Activated T-cell treated with anti-CD3 and anti-CD28 coated beads, Interleukin-2, amount 50 U/mL, for 4 hours (primary cell): ENCODE measurements around the gene EIF1. TPM values are rescaled to one million over a fixed set of nuclear protein-coding genes. Genes with fewer than 3 reads are reported as not detected.

ENCODE experiments used
- ATAC-seq, 2 donors: fragments of 200-7000 bp; cut with Tn5 transposase; one replicate each; pipeline ENCODE4 v1.10.0; 2021
- DNase-seq: peaks from one replicate; pipeline ENCODE4 v3.0.0-alpha.2; 2020
- H3K27me3 Mint-ChIP-seq: one replicate; pipeline ENCODE4 v1.8.0; 2021; ENCODE audit warnings: low read depth, mixed read lengths
- H3K36me3 Mint-ChIP-seq: one replicate; pipeline ENCODE4 v1.8.0; 2022; ENCODE audit warnings: mixed read lengths; ENCODE audit not compliant: insufficient read depth
- H3K4me1 Mint-ChIP-seq: one replicate; pipeline ENCODE4 v1.8.0; 2021; ENCODE audit warnings: low read depth, mixed read lengths
- H3K4me3 Mint-ChIP-seq: one replicate; pipeline ENCODE4 v1.8.0; 2021; ENCODE audit warnings: mild to moderate bottlenecking, moderate library complexity, mixed read lengths
- H3K9me3 Mint-ChIP-seq: one replicate; pipeline ENCODE4 v1.8.0; 2021; ENCODE audit warnings: mixed read lengths
- total RNA-seq, 3 donors: library from RNA; stranded (reverse); gene quantifications; one replicate each; pipeline ENCODE4 v1.2.1, GENCODE V29; 2021

Gene EIF1
- total RNA-seq, 3 donors from 2014 or later, result 1,373 to 1,742 (median 1,506) TPM

- DNase-seq (no peak), ATAC-seq (no peak)
- H3K4me3 Mint-ChIP-seq, result no peak overlapping the region
- no peaks in the 10 kb centered on the region for H3K4me1 Mint-ChIP-seq
- no peaks in the 10 kb centered on the region for H3K9me3 Mint-ChIP-seq
- peaks cover 13% of the 10 kb centered on the region for H3K27me3 Mint-ChIP-seq
- H3K36me3 Mint-ChIP-seq, result no peaks in the 10 kb centered on the region
These were observed 36.4 kb downstream of the EIF1 start for GRCh38 chr17:41725134-41725533.

- DNase-seq, result no peak
- H3K27me3 Mint-ChIP-seq, result peaks cover 27% of the 10 kb centered on the region
- H3K9me3 Mint-ChIP-seq, result no peaks in the 10 kb centered on the region
- no peaks in the 10 kb centered on the region for H3K4me1 Mint-ChIP-seq
- ATAC-seq, result no peak
- no peak overlapping the region for H3K4me3 Mint-ChIP-seq
- no peaks in the 10 kb centered on the region for H3K36me3 Mint-ChIP-seq
These were observed 39.4 kb downstream of the EIF1 start for GRCh38 chr17:41728056-41728455.

- Mint-ChIP-seq H3K36me3 (no peaks in the 10 kb centered on the region), H3K4me1 (peaks cover 6% of the 10 kb centered on the region), H3K4me3 (no peak overlapping the region), H3K9me3 (no peaks in the 10 kb centered on the region), H3K27me3 (peaks cover 27% of the 10 kb centered on the region)
- ATAC-seq (no peak), DNase-seq (no peak)
These were observed 41.8 kb downstream of the EIF1 start for GRCh38 chr17:41730479-41730878.

GRCh38 chr17:41731836-41732235 lies 43.2 kb downstream of the EIF1 start:
- Mint-ChIP-seq H3K36me3 (no peaks in the 10 kb centered on the region), H3K4me1 (peaks cover 7% of the 10 kb centered on the region), H3K4me3 (no peak overlapping the region), H3K27me3 (peaks cover 41% of the 10 kb centered on the region), H3K9me3 (no peaks in the 10 kb centered on the region)
- no peak for ATAC-seq
- DNase-seq, result no peak

GRCh38 chr17:41733348-41734138 lies 44.9 kb downstream of the EIF1 start:
- Mint-ChIP-seq H3K9me3 (no peaks in the 10 kb centered on the region), H3K4me3 (no peak overlapping the region), H3K36me3 (no peaks in the 10 kb centered on the region), H3K27me3 (peaks cover 52% of the 10 kb centered on the region), H3K4me1 (peaks cover 7% of the 10 kb centered on the region)
- no peak for DNase-seq
- ATAC-seq, result peak in 1 of 2 donors; percentile 15

DNA sequence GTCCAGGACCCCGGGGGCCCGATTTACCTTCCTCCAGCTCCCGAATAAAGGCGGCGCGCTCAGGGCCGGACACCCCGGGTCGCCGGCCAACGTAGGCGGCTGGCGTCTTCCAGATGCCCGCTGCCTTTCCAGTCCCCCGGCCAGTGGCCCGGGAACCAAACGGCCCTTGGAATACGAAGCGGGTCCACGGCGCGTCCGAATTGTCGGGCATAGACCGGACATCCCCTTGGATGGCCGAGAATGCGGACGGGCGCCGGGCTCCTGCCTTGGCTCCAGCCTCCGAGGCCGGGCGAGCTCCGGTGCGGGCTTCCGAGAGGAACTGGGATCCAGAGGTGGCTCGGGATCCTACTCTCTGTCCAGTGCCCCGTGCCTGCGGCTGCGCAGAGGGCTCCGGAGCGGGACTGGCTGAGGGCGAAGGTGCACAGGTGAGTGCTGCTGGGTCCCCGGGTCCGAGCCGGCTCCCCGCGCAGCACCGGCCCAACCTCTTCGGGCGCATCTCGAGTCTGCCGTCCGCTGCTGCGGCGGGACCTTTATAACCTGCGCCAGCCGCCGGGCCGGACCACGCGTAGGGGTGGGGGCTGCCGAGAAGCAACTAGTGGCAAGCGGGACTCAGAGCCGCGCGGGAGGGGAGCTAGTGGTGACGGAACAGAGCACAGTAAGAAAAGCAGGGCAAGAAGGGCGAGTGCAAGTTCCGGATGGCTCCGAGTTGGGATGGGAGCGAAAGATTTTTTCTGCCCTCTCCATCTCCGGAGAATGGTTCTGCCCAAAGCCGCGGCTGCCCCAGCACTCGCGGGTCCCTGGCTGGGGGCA lies 45.7 kb downstream of the EIF1 start, which contains the start of gene HAP1:
Gene HAP1 (minus strand): TSS at position 505 of the 810 bp plus-strand sequence. CDS start 9 bp downstream, at position 496.
- Mint-ChIP-seq H3K9me3 (no peaks in the 10 kb centered on the region), H3K4me1 (peaks cover 7% of the 10 kb centered on the region), H3K27me3 (peaks cover 52% of the 10 kb centered on the region), H3K36me3 (no peaks in the 10 kb centered on the region), H3K4me3 (no peak within 1 kb of the TSS)
- ATAC-seq (peak; percentile 7 to 10), DNase-seq (no peak)

DNA sequence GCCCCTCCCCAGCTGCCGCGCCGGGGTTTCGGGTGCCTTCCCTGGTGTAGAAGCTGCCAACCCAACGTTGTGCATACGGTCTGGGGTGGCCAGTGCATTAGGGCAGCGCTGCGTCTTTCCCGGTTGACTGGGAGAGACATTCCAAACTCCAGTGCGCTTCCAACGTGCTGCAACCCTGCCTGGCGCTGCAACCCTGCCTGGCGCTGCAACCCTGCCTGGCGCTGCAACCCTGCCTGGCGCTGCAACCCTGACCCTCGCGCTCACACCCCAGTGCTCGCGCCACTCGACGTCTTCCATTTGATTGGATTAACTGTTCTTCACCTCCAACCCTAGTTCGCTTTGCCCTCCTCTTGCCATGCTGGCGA lies 46.2 kb downstream of the EIF1 start:
- no peak for ATAC-seq
- no peaks in the 10 kb centered on the region for H3K36me3 Mint-ChIP-seq
- peaks cover 7% of the 10 kb centered on the region for H3K4me1 Mint-ChIP-seq
- DNase-seq, result no peak
- H3K4me3 Mint-ChIP-seq, result no peak overlapping the region
- peaks cover 52% of the 10 kb centered on the region for H3K27me3 Mint-ChIP-seq
- H3K9me3 Mint-ChIP-seq, result no peaks in the 10 kb centered on the region

DNA sequence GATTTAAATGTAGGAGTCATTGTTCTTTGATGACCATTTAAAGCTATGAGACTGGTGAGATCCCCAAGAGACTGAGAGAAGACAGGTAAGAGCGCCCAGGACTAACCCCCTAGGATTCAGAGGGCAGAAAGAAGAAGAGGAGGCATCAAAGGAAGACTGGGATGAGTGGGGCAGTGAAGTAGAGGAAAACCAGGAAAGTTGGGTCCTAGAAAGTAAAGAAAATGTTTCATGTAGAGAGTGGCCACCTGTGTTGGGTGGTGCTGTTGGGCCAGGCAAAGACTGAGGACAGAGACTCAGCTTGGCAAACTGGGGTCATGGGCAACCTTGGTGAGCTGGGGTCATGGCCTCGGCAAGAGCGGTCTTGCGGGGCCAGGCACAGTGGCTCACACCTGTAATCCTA lies 47.1 kb downstream of the EIF1 start:
- ATAC-seq, result no peak
- no peaks in the 10 kb centered on the region for H3K9me3 Mint-ChIP-seq
- H3K27me3 Mint-ChIP-seq, result peaks cover 50% of the 10 kb centered on the region
- peaks cover 7% of the 10 kb centered on the region for H3K4me1 Mint-ChIP-seq
- no peak overlapping the region for H3K4me3 Mint-ChIP-seq
- DNase-seq, result no peak
- H3K36me3 Mint-ChIP-seq, result no peaks in the 10 kb centered on the region

DNA sequence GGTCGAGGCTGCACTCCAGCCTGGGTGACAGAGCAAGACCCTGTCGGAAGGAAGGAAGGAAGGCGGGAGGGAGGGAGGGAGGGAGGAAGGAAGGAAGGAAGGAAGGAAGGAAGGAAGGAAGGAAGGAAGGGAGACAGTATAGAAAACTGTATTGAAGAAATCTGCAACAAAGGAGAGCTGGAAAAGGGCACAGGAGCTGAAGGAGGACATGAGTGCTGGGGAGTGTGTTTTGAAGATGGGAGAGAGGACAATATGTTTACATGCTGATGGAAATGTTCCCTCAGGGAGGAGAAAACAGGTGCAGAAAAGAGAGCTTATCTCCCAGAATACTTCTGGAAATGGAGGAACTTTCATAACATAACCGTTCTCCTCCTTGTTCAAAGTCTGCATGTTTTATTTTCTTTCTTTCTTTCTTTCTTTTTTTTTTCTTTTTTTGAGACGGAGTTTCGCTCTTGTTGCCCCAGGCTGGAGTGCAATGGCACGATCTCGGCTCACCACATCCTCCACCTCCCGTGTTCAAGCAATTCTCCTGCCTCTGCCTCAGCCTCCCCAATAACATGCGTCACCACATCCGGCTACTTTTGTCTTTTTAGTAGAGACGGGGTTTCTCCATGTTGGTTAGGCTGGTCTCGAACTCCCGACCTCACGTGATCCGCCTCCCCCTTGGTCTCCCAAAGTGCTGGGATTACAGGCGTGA lies 48.4 kb downstream of the EIF1 start:
- ATAC-seq, result no peak
- Mint-ChIP-seq H3K9me3 (no peaks in the 10 kb centered on the region), H3K36me3 (no peaks in the 10 kb centered on the region), H3K4me1 (peaks cover 7% of the 10 kb centered on the region), H3K27me3 (peaks cover 42% of the 10 kb centered on the region), H3K4me3 (no peak overlapping the region)
- no peak for DNase-seq

DNA sequence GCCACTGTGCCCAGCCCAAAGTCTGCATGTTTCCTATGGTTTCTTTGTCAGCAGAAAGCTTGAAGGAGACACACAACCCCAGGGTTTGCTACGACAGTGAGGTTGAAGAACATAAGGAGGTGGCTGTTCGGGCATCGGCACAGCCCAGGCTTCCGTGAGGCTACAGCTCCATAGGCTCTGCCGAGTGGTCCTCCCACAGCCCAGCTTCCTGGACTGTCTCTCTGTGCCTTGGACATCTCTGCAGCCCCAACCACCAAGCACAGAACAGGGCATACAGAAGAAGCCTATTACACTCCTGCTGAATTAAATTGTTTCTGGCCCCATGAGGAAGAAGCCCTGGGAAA lies 49.0 kb downstream of the EIF1 start:
- H3K27me3 Mint-ChIP-seq, result peaks cover 37% of the 10 kb centered on the region
- H3K36me3 Mint-ChIP-seq, result no peaks in the 10 kb centered on the region
- no peak for DNase-seq
- H3K4me1 Mint-ChIP-seq, result peaks cover 7% of the 10 kb centered on the region
- H3K4me3 Mint-ChIP-seq, result no peak overlapping the region
- no peaks in the 10 kb centered on the region for H3K9me3 Mint-ChIP-seq
- peak; percentile 4 to 16 for ATAC-seq

DNA sequence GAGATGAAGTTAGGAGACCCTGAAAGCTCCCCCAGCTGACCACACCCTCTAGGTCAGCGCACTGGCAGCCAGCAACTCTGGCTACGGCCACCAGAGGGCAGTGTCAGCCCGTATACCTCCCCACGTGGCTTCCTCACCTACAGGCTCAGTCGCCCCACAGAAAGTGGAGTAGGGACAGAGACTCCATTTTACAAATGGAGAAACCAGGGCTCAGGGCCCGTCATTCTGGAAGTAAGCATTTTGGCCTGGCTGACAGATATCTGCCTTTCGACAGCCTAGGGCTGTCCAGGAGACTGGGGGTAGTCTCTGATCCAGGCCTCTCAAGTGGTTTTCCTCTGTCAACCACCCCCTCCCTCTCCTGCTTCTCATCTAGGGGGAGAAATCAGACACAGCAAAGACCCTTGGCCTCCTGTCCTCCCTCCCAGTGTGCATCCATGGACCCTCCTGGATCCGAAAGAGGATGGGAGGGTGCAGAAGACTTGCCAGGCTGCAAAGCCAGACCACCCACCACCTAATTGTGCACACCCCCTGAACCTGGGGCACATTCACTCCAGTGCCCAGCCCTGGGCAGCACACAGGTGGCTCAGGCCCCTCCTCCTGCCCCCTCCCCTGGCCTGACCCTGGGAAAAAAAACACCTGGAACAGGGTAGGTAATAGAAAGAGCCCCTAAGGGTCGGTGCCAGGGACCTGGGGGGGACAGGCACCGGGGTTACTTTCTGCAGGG lies 49.6 kb downstream of the EIF1 start:
- Mint-ChIP-seq H3K4me3 (no peak overlapping the region), H3K27me3 (peaks cover 35% of the 10 kb centered on the region), H3K9me3 (no peaks in the 10 kb centered on the region), H3K4me1 (peaks cover 7% of the 10 kb centered on the region), H3K36me3 (no peaks in the 10 kb centered on the region)
- DNase-seq (peak; percentile 78), ATAC-seq (peak; percentile 91 to 96)

GRCh38 chr17:41738801-41739112 lies 50.1 kb downstream of the EIF1 start:
- no peak overlapping the region for H3K4me3 Mint-ChIP-seq
- H3K36me3 Mint-ChIP-seq, result no peaks in the 10 kb centered on the region
- no peak for DNase-seq
- H3K27me3 Mint-ChIP-seq, result peaks cover 32% of the 10 kb centered on the region
- no peak for ATAC-seq
- H3K9me3 Mint-ChIP-seq, result no peaks in the 10 kb centered on the region
- H3K4me1 Mint-ChIP-seq, result peaks cover 5% of the 10 kb centered on the region

DNA sequence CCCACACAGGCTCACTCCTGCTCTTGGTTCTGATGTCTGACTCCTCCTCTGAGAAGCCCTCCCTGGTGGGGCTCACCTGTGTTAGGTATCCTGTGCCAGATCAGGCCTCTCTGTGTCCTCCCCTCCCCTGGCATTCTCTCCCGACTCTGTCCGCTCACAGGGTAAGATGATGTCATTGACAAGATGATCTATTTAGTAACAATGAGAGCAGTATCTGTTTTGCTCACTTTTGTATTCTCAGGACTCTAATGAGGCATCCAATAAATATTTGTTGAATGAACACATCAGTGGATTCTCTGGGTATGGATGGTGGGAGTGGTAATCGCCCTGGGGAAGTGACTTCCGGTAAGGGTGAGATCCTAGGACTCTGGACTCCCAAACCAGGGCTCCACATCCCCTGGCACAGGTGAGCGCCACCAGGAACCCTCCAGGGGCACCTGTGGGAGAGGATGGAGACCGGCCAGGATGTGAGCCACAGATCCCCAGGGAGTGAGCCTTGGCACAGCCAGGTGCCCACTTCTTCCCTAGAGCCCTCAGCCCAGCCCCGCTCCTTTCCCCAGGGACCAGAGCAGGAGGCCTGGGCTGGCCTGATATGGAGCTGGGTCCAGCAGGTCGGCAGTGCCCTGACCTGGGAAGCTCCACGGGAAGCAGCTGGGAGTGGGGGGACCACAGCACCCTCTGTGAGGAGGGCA lies 51.1 kb downstream of the EIF1 start:
- DNase-seq, result no peak
- peaks cover 5% of the 10 kb centered on the region for H3K4me1 Mint-ChIP-seq
- H3K27me3 Mint-ChIP-seq, result peaks cover 30% of the 10 kb centered on the region
- ATAC-seq, result no peak
- H3K36me3 Mint-ChIP-seq, result no peaks in the 10 kb centered on the region
- H3K4me3 Mint-ChIP-seq, result no peak overlapping the region
- no peaks in the 10 kb centered on the region for H3K9me3 Mint-ChIP-seq

DNA sequence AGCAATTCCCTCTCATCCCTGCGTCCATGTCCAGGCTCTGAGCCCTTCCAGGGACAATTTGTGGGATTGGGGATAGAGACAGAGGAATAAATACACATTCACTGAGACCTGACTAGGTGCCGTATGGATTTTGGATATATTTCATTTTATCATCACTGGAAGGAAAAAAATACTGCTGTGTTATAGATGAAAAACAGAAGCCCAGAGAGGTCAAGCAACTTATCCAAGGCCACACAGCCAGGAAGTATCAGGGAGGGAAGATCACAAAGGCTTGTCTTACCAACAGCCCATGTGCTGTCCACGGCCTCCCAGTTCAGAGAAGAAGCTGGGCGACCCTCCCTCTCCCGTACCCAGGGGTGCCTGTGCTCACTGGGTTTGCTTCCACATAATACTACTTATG lies 51.8 kb downstream of the EIF1 start:
- peaks cover 24% of the 10 kb centered on the region for H3K27me3 Mint-ChIP-seq
- no peaks in the 10 kb centered on the region for H3K36me3 Mint-ChIP-seq
- DNase-seq (no peak), ATAC-seq (no peak)
- H3K4me1 Mint-ChIP-seq, result peaks cover 1% of the 10 kb centered on the region
- no peaks in the 10 kb centered on the region for H3K9me3 Mint-ChIP-seq
- H3K4me3 Mint-ChIP-seq, result no peak overlapping the region
